NCI-H1930 (cell line): ENCODE results near the gene PLCE1.

Source experiments
- DNase-seq, 2 experiments: peaks; one replicate each; lab custom pipeline; 2025; lab: John Stamatoyannopoulos, UW

The PLCE1 gene

DNA sequence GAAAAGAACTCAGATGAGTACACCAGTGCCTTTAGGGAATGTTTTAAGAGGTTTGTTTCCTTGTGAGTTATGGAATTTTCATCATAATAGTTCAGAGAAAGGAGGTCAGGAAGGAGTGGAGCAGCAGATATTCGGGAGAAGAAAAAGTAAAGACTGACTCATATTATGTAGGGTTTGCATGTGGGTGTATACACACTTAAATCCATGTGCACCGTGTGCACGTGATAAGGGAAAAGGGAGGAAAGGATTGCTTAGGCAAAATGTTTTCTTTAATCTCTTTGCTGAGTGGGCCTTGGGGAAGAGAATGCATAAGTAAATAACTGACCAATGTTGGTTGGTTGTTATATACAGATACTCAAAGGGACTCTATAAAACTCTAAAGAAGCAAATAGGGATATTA lies 30.2 kb downstream of the PLCE1 start:
- no peak for DNase-seq

DNA sequence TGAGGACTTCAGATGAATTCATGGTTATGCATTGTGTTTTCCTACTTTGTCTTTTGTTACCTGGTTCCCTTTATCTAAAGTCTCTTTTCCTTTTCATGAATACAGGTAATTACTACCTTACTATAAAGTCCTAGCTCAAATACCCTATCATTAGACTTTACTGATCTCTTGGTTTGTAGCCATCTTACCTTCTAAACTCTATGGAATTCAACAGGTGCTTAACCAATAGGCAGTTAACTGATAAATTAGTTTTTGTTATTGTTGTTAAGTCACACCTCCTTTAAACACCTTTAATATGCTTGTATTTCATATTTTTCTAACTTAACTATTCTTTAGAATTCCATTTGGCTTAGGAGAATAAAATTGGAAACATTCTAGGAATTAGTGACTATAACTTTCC lies 30.7 kb downstream of the PLCE1 start:
- DNase-seq = no peak

DNA sequence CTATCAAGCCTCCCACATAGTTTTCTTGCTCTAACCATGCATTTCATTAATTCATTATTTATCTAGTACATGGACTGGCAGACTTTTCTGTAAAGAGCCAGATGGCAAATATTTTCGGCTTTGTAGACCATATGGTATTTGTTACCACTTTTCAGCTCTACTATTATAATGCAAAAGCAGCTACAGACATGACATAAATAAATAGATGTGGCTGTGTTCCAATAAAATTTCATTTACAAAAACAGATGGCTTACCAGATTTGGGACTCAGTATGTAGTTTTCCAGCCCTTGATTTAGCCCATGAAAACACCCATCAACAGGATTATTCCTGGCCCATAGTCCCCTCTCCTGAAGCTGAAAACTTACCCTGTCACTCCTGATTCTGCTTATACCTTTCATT lies 32.1 kb downstream of the PLCE1 start:
- no peak for DNase-seq

DNA sequence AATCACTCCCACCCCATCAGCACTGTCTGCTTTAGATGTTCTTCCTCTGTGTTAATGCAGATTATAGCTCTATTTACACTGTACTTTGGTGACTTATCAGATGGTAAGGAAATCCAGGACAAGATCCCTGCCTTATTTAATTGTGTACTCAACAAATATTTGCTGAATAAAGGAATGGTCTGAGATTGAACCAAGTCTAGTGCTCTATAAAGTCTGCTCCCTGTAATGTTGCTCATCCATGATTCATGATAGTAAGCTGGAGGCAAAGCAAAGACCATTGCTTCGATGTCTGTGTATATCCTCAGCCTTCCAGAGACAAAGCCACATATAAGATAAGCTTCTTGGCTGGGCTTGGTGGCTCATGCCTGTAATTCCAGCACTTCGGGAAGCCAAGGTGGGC lies 33.5 kb downstream of the PLCE1 start:
- DNase-seq = no peak

DNA sequence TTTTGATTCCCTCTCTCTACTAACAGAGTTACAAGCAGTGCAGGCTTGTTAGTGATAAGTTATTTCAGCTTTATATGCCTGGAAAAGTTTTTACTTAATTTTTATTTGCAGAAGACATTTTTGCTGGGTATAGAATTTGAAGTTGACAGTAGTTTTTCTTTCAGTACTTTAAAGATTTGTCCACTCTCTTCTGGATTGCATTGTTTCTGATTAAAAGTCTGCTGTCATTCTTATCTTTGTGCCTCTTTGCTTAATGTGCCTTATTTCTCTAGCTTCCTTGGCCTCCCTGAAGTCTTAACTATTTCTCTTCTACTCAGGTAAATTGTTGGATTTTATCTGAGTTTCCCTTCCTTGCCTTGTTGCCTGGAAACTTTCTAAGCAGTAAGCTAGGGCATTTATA lies 36.2 kb downstream of the PLCE1 start:
- DNase-seq = no peak

DNA sequence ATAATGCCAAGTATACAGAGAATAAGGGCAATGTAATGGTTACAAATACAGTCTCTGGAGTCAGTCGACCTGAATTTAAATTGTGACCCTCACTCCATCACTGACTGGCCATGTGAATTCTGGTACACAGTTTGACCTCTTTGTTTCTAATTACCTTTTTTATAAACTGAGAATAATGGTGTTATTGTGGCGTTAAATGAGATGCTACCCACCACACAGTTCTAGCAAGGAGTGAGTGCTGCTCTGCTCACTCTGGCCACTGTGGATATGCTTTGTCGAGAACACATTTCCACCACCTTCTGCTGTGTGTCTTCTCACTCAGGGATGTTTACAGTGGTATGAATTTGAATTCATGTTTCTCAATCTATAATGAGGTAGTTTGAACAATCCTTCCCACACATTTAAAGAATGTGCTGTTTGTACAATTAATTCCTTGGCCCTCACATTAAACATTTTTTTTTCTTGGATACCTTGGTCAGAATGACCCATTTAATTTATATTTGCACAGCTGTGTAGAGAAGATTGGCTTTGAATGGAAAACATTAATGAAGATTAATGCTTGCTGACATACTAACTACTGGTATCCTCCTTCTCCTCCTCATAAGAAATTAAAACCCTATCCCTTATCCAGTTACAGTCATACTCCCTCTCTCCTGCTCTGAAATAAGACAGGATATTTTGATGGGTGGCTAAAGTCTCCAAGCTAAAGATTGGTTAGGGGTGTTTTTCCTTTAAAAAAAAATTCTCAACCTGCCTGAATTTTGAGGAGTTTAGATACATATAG lies 42.4 kb downstream of the PLCE1 start:
- no peak for DNase-seq

DNA sequence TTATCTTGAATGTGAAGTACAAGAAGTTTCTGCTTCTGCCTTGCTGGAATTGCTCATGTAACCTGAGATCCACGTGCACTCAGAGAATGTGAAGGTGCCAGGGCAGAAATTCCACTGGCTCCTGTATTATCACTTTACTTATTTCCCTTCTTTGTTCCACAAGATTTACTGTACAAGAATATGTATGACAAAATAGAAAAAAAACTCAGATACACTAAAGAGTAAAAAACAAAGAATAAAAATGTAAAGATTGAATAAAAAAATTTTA lies 43.0 kb downstream of the PLCE1 start:
- no peak for DNase-seq

DNA sequence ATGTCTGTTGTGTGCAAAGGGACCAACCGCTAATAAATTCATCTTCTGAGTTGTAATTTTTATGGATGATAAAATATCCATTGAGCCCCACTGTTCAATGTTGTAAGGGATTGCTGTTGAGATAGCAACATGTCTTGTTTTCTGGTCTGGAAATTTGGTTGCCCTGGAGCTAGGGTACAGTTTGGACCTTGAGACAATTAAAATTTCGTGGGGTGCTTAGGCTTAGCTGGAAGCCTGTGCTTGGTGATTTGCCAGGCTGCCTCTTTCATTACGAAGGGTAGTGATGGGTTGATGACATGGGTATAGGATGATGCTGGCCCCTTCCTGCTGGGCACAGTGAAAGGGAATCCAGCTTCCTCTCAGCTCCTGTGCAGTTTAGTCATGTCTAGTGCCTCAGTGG lies 43.6 kb downstream of the PLCE1 start:
- DNase-seq = no peak

DNA sequence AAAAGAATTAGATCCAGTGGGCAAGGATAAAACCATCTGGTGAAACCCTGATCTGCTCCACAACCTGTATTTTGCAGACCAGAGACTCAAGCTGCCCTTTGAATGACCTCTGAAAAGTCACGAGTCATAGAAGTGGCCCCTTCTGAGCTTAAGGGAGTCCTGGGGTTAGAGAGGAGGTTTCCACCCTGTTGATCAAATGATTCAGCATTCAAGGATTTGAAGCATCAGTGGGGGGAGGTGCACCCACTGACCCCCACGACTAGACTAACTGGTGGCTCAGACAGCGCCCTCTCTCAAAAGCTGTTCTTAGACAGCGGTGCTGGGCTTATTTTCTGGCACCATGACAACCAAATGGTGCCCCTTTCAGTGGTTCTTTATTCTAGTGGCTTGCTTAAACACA lies 44.3 kb downstream of the PLCE1 start:
- DNase-seq = no peak

DNA sequence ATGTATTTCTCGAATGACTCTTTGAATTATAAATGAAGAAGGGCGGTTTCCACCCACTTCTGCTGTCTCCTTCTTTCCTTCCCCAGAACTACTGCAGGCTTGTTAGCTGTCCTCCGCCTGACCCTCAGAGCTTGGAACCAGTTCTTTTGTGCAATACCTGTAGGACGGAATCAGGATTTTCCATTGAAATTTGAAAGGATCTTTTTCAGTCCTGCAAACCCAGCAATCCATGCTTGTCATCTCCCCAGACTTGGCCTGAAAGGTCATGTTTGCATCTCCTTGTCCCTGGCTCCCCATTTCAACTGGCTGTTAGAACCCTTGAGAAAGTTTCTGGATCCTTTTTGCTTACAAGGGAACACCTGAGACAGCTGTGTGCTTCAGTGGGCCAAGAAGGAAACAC lies 47.5 kb downstream of the PLCE1 start:
- DNase-seq = no peak

DNA sequence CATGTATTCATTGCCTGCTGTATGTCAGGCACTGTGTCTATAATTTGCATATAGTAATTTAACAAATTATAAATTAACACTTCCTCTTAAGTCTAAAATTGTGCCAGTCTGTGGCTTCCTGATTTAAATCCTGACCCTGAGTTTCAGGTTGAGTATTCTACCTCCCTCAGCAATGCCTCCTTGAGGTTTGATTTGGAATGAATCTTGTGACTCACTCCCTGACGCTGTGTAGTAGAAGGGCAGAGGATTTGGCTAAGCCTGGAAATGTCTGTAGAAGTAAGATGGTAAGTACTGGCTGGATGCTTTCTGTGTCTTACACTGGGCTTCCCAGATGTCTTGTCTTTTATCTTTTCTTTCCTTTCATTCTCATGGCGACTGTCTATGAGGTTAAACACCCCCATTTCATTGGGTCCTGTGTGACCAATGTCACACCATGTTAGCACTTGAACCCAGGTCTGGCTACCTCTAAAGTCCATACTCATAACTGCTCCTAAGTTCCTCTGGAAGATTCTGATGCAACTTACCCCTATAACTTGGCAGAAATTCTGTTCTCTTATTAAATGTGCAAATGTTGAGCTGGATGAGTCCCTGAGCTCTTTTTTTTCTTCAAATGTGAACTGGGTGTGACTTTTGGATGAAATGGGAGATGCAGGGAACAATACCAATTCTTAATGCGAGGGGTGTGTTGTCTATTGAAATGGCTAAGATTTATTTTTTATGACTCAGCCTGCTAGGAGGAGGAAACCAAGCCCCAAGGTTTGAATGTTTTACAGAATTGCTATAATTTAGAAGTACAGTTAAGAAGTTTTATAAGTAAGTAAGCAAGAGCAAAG lies 48.5 kb downstream of the PLCE1 start:
- DNase-seq = no peak

DNA sequence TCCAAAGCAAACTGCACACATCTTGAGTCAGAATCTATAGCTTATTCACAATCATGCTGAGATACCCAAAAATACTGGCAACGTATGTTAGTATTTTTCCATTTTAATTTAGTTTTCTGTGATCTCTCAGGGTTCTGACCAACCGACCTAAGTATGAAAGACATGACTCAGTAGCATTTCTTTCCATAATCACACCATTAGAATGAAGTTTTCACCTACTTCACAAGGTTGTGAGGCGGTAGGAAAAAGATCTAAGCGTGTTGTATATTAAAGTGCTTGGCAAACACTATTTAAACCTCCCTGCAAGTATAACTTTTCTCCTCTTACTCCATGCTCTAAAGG lies 49.1 kb downstream of the PLCE1 start:
- no peak for DNase-seq
